Sigmoid colon (tissue), 7 donors: ENCODE measurements around the gene KIAA0040. TPM values are rescaled to one million over a fixed set of nuclear protein-coding genes. Genes with fewer than 3 reads are reported as not detected.
A peak's percentile ranks its signal among the peaks of the same experiment; 100 is the strongest.

Experiments used
- DNase-seq: peaks from one replicate; pipeline ENCODE4 v3.0.0-alpha.2; 2019
- H3K27ac ChIP-seq, 4 donors: fragments of 200-600 bp; sonication (generic); one replicate each; pipeline ENCODE4 v1.5.1; 2016 to 2019; ENCODE audit warnings: mild to moderate bottlenecking in 1 of 4
- H3K27me3 ChIP-seq, 3 donors: fragments of 200-600 bp; sonication (generic); one replicate each; pipeline ENCODE4 v1.5.1; 2019; ENCODE audit warnings: mild to moderate bottlenecking in 1 of 3
- H3K36me3 ChIP-seq, 4 donors: fragments of 200-600 bp; sonication (generic); one replicate each; pipeline ENCODE4 v1.5.1; 2016 to 2019
- H3K4me1 ChIP-seq, 4 donors: fragments of 200-600 bp; sonication (generic); one replicate each; pipeline ENCODE4 v1.5.1; 2017 to 2019
- H3K4me3 ChIP-seq, 4 donors: fragments of 200-600 bp; sonication (generic); one replicate each; pipeline ENCODE4 v1.5.1; 2017 to 2019; ENCODE audit warnings: mild to moderate bottlenecking in 2 of 4, moderate library complexity in 1 of 4
- H3K9me3 ChIP-seq, 4 donors: fragments of 200-600 bp in 3 of 4; sonication (generic) in 3 of 4; one replicate each; pipeline versions ENCODE4 v1.5.1 to v1.6.1; 2013 to 2019
- EP300 ChIP-seq, 4 donors: sonication (generic); formaldehyde crosslinking; IDR thresholded peaks; one replicate each; pipeline ENCODE4 v1.6.1; 2017; ENCODE audit warnings: antibody characterized with exemption in 4 of 4
- POLR2A ChIP-seq, 2 donors: fragments of 450-650 bp; IDR thresholded peaks; one replicate each; pipeline ENCODE4 v1.6.1; 2016; ENCODE audit warnings: antibody characterized with exemption in 2 of 2, mild to moderate bottlenecking in 2 of 2, moderate library complexity in 2 of 2
- POLR2AphosphoS5 ChIP-seq, 4 donors: sonication (generic); formaldehyde crosslinking; IDR thresholded peaks; one replicate each; pipeline ENCODE4 v1.6.1; 2017; ENCODE audit warnings: antibody characterized with exemption in 4 of 4
- WGBS, 2 donors: extraction: QIAGEN DNeasy Blood & Tissue Kit; methylation state at CpG; one replicate each; pipeline ENCODE4 v1.1.7; 2013; 5-methylcytosine and 5-hydroxymethylcytosine counted together
- intact Hi-C: fragments of 100-400 bp; cut with DNase I; formaldehyde crosslinking; loops from one replicate; pipeline ENCODE4 v1.15.1; 2023
- polyA plus RNA-seq, 3 donors: library from polyadenylated mRNA; stranded (reverse); fragments of 200-250 nt; gene quantifications; one replicate each; pipeline ENCODE4 v1.2.3, GENCODE V29; 2013
- total RNA-seq, 4 donors: library from RNA; depleted of rRNA; stranded (reverse); fragments of >200 nt; gene quantifications; one replicate each; pipeline ENCODE4 v1.1.0, GENCODE V29; 2016
- TF ChIP-seq, protein P1 (sequence below), 4 experiments: fragments of 450-650 bp in 3 of 4; fragments of 200-600 bp in 1 of 4; IDR thresholded peaks; one replicate each; pipeline ENCODE4 v1.5.1; 2016 to 2019; ENCODE audit warnings: antibody characterized with exemption in 4 of 4, mild to moderate bottlenecking in 3 of 4, moderate library complexity in 2 of 4
- donor health status: healthy with polysubstance abuse.
- donor health status: Bipolar disorder and iron deficiency.
- donor health status: healthy.

The KIAA0040 gene
- total and polyA plus RNA-seq, 7 donors = 6.6 to 28.2 (median 18.8) TPM

DNA sequence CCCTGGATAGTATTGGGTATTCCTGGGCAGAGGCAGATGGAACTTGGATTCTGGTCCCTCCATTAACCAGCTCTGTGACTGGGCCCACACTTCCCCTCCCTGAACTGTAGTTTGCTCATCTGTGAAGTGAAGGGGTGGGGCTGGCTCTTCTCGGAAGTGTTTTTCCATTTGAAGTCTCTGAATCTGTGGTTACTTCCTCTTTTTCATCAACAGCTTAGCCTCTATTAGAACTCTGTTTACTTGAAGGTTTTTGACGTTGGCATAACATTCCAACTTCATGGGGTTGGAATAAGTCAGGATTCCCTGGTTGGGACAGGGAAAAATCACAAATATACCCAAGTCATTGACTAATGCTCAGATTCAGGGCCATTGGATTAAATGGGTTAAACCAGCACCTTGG is 3.6 kb downstream of the KIAA0040 start:
- H3K36me3 ChIP-seq = no peaks in the 10 kb centered on the region
- H3K4me1 ChIP-seq = peaks cover 0 to 20% (median 14%) of the 10 kb centered on the region in 4 donors
- intact Hi-C loops = no loop called here
- H3K4me3 ChIP-seq = no peak overlapping the region
- 9 to 16% methylated on average over 2 of the region's 2 CpGs for WGBS, 2 donors
- peak overlapping the region in 1 of 4 donors; percentile 21 for H3K27ac ChIP-seq
- no peaks in the 10 kb centered on the region for H3K9me3 ChIP-seq
- no peaks in the 10 kb centered on the region for H3K27me3 ChIP-seq
- no peak for DNase-seq
- no peak for TF ChIP-seq POLR2A (IDR thresholded peaks at IDR 0.05)
- no peak for TF ChIP-seq POLR2AphosphoS5 (IDR thresholded peaks at IDR 0.05)
- TF ChIP-seq, protein P1, sequence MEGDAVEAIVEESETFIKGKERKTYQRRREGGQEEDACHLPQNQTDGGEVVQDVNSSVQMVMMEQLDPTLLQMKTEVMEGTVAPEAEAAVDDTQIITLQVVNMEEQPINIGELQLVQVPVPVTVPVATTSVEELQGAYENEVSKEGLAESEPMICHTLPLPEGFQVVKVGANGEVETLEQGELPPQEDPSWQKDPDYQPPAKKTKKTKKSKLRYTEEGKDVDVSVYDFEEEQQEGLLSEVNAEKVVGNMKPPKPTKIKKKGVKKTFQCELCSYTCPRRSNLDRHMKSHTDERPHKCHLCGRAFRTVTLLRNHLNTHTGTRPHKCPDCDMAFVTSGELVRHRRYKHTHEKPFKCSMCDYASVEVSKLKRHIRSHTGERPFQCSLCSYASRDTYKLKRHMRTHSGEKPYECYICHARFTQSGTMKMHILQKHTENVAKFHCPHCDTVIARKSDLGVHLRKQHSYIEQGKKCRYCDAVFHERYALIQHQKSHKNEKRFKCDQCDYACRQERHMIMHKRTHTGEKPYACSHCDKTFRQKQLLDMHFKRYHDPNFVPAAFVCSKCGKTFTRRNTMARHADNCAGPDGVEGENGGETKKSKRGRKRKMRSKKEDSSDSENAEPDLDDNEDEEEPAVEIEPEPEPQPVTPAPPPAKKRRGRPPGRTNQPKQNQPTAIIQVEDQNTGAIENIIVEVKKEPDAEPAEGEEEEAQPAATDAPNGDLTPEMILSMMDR (IDR thresholded peaks at IDR 0.05) = no peak
- no peak for TF ChIP-seq EP300 (IDR thresholded peaks at IDR 0.05)

DNA sequence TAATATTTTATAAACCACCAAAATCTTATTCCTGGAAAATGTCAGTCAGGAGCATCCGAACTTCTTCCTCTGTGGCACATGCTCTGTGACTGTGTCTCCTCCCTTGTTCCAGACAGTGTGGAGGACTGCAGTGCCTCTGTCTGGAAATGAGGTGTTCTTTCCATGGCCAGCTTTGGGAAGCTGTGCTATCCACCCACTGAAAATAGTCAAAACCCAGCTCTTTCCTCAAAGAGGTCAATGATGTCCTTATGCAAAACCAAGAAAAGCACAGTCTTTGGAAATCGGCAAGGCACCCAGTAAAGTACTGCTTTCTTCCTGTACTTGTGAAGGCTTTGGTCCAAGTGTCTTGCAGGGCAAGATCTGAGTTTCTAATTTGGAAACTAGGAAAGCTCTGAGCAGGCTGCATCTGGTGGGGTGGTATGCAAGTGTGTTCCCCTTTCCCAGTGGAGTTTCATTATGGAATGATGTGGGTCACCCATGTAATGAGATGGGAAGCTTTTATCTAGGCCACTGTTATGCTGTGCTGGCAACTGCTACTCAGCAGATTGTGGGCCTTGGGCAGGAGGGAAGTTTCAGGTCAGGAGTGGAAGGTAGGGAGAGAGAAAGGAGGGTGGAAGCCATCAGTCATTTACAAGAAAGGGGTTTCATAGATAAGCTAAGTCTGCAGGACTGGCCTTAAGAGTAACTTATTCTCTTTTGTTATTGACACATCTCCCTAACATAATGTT is 6.0 kb downstream of the KIAA0040 start:
- H3K4me3 ChIP-seq = no peak overlapping the region
- intact Hi-C loops = no loop called here
- H3K27ac ChIP-seq = peak overlapping the region in 1 of 4 donors; percentile 5
- H3K9me3 ChIP-seq = no peaks in the 10 kb centered on the region
- H3K27me3 ChIP-seq = no peaks in the 10 kb centered on the region
- 83 to 87% methylated on average over 2 of the region's 2 CpGs for WGBS, 2 donors
- TF ChIP-seq POLR2A (IDR thresholded peaks at IDR 0.05) (no peak), POLR2AphosphoS5 (IDR thresholded peaks at IDR 0.05) (no peak), EP300 (IDR thresholded peaks at IDR 0.05) (no peak)
- TF ChIP-seq, protein P1 (IDR thresholded peaks at IDR 0.05) = no peak
- peaks cover 0 to 12% (median 7%) of the 10 kb centered on the region in 4 donors for H3K4me1 ChIP-seq
- no peaks in the 10 kb centered on the region for H3K36me3 ChIP-seq
- no peak for DNase-seq

DNA sequence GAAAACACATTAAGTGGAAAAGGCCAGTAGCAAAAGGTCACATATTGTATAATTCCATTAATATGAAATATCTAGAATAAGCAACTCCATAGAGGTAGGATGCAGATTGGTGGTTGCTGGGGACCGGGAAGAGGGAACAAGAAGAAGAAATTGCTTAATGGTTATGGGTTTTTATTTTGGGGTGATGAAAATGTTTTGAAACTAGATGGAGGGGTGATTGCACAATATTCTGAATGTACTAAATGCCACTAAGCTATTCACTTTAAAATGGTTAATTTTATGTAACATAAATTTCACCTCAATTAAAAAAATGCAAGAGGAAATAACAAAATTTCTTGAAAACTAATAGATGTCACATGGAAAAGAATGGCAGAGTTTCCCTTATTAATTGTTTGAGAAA is 6.7 kb downstream of the KIAA0040 start:
- no peak overlapping the region for H3K4me3 ChIP-seq
- no peak for DNase-seq
- H3K27me3 ChIP-seq = no peaks in the 10 kb centered on the region
- 90 to 92% methylated on average over 1 of the region's 1 CpG for WGBS, 2 donors
- TF ChIP-seq, protein P1 (IDR thresholded peaks at IDR 0.05) = no peak
- TF ChIP-seq POLR2AphosphoS5 (IDR thresholded peaks at IDR 0.05) (no peak), POLR2A (IDR thresholded peaks at IDR 0.05) (no peak), EP300 (IDR thresholded peaks at IDR 0.05) (no peak)
- H3K36me3 ChIP-seq = no peaks in the 10 kb centered on the region
- peaks cover 0 to 12% (median 1%) of the 10 kb centered on the region in 4 donors for H3K4me1 ChIP-seq
- intact Hi-C loops = no loop called here
- no peak overlapping the region for H3K27ac ChIP-seq
- no peaks in the 10 kb centered on the region for H3K9me3 ChIP-seq

DNA sequence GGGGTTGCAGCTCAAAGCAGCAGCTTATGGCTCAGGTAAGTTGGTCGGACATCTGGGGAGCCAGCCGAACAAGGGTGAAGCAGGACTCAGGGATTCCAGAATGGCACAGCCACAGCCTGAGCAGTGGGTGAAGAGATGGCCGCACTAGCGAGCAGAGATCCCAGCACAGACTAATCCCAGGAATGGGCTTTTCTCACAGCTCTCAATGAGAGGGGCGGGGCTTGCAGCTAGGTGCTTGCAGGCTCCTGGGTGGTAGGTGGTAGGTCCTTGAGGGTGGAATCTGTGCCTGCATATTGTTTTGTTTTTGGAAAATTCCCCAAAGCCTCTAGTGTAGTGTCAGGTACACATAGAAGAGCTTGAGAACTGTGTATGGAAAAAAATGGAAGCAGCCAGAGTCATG is 9.0 kb downstream of the KIAA0040 start:
- WGBS, 2 donors = 96 to 97% methylated on average over 5 of the region's 5 CpGs
- no peak for DNase-seq
- TF ChIP-seq POLR2AphosphoS5 (IDR thresholded peaks at IDR 0.05) = no peak
- TF ChIP-seq, protein P1 (IDR thresholded peaks at IDR 0.05) = no peak
- no peak for TF ChIP-seq POLR2A (IDR thresholded peaks at IDR 0.05)
- no peak for TF ChIP-seq EP300 (IDR thresholded peaks at IDR 0.05)
- H3K36me3 ChIP-seq = no peaks in the 10 kb centered on the region
- no peak overlapping the region for H3K4me3 ChIP-seq
- H3K4me1 ChIP-seq = peaks cover 0 to 12% (median 0%) of the 10 kb centered on the region in 4 donors
- H3K27me3 ChIP-seq = no peaks in the 10 kb centered on the region
- H3K9me3 ChIP-seq = no peaks in the 10 kb centered on the region
- H3K27ac ChIP-seq = no peak overlapping the region
- intact Hi-C loops = no loop called here
